K562 treated with DMSO at 1 percent for 12 hours (cell line): Measurements from ENCODE around the gene CSRP3. TPM values are rescaled to one million over a fixed set of nuclear protein-coding genes. Genes with fewer than 3 reads are reported as not detected.

Experiments
- total RNA-seq: library from RNA; unstranded; fragments of 300-600 nt; gene quantifications from 2 replicates; pipeline ENCODE4 v1.2.3, GENCODE V29; 2022; ENCODE audit not compliant: insufficient read depth

Gene CSRP3
- total RNA-seq: not detected in 2 replicates

DNA sequence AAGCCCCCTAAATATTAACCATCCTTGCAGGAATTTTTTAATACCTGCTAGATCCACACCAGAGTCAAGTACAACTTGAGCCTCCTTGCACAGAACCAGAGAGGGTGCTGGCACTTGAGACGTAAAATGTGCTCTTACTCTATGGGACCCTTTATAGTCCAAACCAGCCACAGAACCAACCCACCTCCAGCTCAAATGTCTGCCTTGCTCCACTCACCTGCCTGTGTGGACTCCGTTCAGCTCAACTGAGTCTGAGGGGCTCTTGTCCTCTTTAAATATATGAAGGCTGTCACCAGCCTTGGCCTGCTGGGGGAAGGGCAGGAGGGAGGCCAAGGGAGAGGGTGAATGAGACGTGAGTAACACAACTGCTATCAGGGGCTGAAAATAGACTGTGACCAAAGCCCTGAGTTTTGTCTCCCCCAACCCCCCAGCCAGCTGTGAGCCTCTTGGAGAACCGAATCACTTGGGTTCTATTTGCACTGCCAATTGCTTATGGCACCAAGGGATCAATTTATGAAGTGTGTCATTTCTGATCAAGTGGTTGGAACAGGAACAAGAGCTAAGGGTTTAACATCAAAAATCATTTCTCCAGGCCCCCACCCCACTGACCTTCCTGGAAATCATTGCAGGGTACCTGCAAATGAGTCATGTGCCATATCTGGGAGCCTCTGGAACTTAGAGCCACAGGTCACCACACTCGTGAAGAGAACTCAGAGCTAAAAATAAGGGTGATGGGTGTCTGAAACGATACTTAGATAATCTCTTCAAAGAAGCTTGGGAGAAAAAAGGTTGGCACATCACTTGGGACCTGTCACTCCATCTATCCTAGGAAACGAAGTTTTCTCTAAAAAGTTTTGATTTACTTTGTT is at the start of gene CSRP3:
TSS of gene CSRP3 (minus strand) at position 247 of the 869 bp plus-strand sequence. CDS start 9,535 bp downstream, outside the sequence.

DNA sequence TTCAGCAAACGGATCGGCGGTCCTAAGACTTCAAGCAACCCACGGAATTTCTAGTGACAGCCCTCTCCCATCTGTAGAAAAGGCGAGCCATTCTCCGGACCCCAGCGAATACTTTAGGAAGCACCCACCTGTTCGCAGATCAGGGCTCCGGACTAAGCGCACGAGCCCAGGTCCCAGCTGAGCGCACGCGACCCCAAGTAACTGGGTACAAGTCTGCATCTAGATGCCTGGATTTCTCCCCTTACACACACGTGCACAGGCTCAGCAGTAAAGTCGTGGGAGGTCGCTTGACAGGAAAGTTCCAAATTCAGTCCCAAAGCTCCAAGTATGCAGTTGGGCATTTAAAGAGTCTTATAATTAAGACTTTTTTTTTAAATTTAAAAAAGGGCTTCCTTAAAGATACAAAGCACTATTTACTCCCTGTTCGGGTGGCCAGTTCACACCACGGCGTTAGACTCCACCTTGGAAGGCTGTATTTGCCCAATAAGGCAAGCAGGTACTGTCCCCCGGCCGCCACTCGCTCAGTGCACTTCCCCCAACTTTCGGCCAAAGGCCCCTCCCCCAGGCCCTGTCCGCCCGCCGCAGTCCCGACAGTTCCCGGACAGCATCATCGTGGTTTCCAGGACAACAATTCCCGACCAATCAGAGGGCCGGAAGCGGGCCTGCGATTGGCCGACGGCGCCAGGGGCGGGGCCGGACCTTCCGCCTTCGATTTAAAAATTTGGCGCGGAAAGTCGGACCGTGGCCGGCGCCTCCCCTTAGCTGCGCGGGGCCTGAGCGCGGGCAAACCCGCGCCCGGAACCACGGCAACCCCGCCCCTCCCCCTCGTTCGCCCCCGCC is 38.9 kb upstream of the CSRP3 start, which contains the start of gene E2F8:
TSS of gene E2F8 (minus strand) at position 526 of the 840 bp plus-strand sequence. CDS start 824 bp downstream, outside the sequence.

Other genes with a start within 250 kb of the CSRP3 start
- not detected in 2 replicates for gene MRGPRX2, start 141.3 kb downstream of the CSRP3 start, total RNA-seq
- 6.0 and 15.9 TPM in 2 replicates for gene ZDHHC13, start 84.8 kb downstream of the CSRP3 start, total RNA-seq
- gene E2F8, start 39.0 kb upstream of the CSRP3 start, total RNA-seq: 2.3 and 6.8 TPM in 2 replicates